Measurements from ENCODE around the gene QSOX2.

Gene QSOX2

DNA sequence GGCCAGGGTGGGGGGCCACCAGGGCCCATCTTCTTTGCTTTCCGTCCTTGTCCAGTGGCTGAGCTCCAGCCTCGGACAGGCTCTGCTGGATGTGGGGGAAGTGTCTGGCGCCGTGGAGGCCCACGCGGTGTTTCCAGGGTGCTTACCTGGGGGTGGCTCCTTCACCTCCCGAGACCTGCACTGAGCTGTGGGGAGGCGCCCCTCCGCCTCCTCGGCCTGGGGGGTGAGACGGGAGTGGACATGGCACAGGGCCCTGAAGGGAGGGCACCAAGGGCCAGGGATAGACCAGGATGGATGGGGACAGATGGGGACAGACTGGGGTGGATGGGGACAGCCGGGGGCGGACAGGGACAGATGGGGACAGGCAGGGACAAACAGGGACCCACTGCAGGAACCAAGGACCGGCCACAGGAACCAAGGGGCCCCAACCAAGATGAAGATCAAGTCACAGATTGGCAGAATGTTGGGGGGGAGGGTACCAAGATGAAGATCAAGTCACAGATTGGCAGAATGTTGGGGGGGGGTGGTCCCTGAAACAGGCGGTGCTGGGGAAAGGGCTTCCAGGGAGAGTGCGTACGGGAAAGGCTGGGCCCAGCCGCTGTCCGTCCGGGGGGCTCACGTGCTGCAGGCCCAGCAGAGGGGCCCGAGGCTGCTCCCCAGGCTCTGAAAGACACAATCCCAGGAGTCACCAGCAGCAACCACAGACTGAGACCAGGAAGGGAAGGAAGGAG lies 13.3 kb upstream of the QSOX2 start:
- DNase-seq (ENCODE audit: low read depth): no peak
- TF ChIP-seq, protein P1, sequence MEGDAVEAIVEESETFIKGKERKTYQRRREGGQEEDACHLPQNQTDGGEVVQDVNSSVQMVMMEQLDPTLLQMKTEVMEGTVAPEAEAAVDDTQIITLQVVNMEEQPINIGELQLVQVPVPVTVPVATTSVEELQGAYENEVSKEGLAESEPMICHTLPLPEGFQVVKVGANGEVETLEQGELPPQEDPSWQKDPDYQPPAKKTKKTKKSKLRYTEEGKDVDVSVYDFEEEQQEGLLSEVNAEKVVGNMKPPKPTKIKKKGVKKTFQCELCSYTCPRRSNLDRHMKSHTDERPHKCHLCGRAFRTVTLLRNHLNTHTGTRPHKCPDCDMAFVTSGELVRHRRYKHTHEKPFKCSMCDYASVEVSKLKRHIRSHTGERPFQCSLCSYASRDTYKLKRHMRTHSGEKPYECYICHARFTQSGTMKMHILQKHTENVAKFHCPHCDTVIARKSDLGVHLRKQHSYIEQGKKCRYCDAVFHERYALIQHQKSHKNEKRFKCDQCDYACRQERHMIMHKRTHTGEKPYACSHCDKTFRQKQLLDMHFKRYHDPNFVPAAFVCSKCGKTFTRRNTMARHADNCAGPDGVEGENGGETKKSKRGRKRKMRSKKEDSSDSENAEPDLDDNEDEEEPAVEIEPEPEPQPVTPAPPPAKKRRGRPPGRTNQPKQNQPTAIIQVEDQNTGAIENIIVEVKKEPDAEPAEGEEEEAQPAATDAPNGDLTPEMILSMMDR (IDR thresholded peaks at IDR 0.05; ENCODE audit: insufficient read depth, low read depth, low read length, missing control alignments): no peak
- H3K4me3 ChIP-seq (ENCODE audit: low read length): no peak overlapping the region

- H3K4me3 ChIP-seq (ENCODE audit: low read length): no peak overlapping the region
- DNase-seq (ENCODE audit: low read depth): no peak
- TF ChIP-seq, protein P1 (IDR thresholded peaks at IDR 0.05; ENCODE audit: insufficient read depth, low read depth, low read length, missing control alignments): no peak
Measured at GRCh38 chr9:136258299-136258625, 12.7 kb upstream of the QSOX2 start.

DNA sequence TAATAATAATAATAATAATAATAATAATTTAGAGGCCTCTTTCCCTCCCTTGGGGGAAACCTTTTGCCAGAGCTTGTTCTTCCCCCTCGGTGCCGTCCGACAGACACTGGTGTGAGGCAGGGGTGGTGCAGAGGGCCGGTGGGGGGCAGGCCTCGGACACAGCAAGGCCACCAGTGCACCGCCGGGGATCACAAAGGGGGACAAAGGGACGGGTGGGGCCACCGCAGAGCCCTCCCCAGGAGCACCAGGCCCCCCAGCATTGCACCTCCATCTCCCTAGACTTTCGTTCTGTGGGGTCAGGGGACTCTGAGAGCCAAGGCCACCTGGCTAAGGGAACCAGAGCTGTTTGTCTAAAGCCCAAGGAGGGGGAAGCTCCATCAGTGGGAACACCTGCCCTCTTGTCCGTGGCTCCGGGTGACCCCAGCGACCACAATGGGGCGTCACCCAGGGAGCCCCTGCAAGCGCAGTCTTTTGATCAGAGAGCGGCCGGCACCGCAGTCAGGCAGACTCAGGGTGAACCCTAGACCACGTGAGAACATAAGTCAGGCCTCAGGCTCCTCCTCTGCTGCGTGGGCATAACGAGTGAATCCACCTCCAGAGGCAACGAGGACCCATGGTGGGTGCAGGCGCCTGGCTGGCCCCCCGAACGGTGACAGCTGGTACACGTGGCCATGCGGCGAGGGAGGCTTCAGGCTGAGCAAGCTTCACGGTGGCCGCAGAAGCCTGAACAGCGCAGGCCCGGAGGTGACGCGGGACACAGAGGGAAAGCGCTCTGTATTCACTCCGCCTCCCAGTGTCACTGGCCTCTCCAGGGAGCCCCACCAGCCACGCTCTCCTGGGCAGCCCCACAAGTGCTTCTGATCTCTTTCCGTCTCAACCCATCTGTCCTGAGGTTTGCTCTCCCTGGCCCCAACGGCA lies 12.0 kb upstream of the QSOX2 start:
- no peak for DNase-seq (ENCODE audit: low read depth)
- TF ChIP-seq, protein P1 (IDR thresholded peaks at IDR 0.05; ENCODE audit: insufficient read depth, low read depth, low read length, missing control alignments): no peak
- H3K4me3 ChIP-seq (ENCODE audit: low read length): no peak overlapping the region

GRCh38 chr9:136255896-136256890 lies 10.6 kb upstream of the QSOX2 start:
- H3K4me3 ChIP-seq (ENCODE audit: low read length): no peak overlapping the region
- TF ChIP-seq, protein P1 (IDR thresholded peaks at IDR 0.05; ENCODE audit: insufficient read depth, low read depth, low read length, missing control alignments): peak; percentile 28
- DNase-seq (ENCODE audit: low read depth): no peak

- peak; percentile 20 for DNase-seq (ENCODE audit: low read depth)
- no peak overlapping the region for H3K4me3 ChIP-seq (ENCODE audit: low read length)
- TF ChIP-seq, protein P1 (IDR thresholded peaks at IDR 0.05; ENCODE audit: insufficient read depth, low read depth, low read length, missing control alignments): no peak
Measured at GRCh38 chr9:136255166-136255538, 9.5 kb upstream of the QSOX2 start.

DNA sequence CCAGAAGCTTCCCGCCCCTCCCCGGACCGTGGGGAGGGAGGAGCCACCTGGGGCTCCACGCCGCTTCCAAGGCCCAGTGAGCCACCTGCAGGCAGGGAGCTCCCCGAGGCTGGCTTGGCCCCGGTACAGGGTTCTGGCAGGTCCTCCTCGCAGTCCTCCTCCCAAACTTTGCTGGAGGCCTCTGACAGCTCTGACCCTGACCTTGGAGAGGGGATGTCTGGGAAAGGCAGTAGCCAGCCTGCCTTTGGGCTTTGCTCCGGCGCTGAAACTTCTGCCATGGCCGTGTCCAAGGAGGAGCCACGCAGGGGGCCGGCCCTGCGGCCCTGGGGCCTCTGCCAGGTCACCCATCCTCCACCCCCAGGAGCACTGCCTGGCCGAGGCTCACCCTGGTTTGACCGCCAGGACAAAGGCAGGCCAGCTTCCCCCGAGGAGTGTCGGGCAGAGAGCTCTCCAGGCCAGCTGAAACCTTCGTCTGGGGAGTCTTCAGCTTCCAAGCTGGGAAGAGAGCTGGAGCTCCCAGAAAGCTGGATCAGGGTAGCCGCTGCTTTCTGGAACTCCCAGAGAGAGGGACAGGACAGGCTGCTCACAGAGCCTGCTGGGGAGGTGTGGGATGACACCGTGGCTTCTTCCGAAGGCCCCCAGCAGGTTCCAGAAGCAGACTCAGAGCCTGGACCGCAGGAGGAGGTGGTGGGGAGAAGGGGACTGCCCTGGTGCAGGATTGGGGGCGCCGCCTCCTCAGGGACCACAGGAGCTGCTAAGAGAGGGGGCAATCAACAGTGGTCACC lies 9.0 kb upstream of the QSOX2 start:
- TF ChIP-seq, protein P1 (IDR thresholded peaks at IDR 0.05; ENCODE audit: insufficient read depth, low read depth, low read length, missing control alignments): no peak
- no peak overlapping the region for H3K4me3 ChIP-seq (ENCODE audit: low read length)
- no peak for DNase-seq (ENCODE audit: low read depth)
